PFSK-1 (cell line): Measurements from ENCODE around the gene PCDH10.

Experiments
- POLR2AphosphoS5 ChIP-seq: IDR thresholded peaks from 2 replicates; pipeline ENCODE4 v1.6.1; 2012; ENCODE audit warnings: low read depth, mild to moderate bottlenecking, control low read depth, low read length, moderate library complexity
- REST ChIP-seq, 2 experiments: IDR thresholded peaks; 2 replicates each; pipeline versions ENCODE4 v1.6.1 to v1.8.0; 2011 to 2012; ENCODE audit warnings: low read depth in 2 of 2, low read length in 2 of 2, control low read depth in 1 of 2, inconsistent platforms in 1 of 2, mild to moderate bottlenecking in 1 of 2, moderate library complexity in 1 of 2; ENCODE audit not compliant: insufficient read depth in 1 of 2
- SIN3A ChIP-seq: IDR thresholded peaks from 2 replicates; pipeline ENCODE4 v1.6.1; 2012; ENCODE audit warnings: mild to moderate bottlenecking, low read length, moderate library complexity, borderline replicate concordance; ENCODE audit not compliant: insufficient read depth
- TAF1 ChIP-seq: IDR thresholded peaks from 2 replicates; pipeline ENCODE4 v1.6.1; 2012; ENCODE audit warnings: low read length, control low read depth, borderline replicate concordance; ENCODE audit not compliant: insufficient read depth

- no peak for TF ChIP-seq POLR2AphosphoS5
- TF ChIP-seq REST (IDR thresholded peaks at IDR 0.05; ENCODE audit: insufficient read depth in 1 of 2, low read depth in 2 of 2, low read length in 2 of 2), result no peak
- TF ChIP-seq TAF1, result no peak
- no peak for TF ChIP-seq SIN3A
Measured at GRCh38 chr4:133152330-133152821, 3.3 kb downstream of the PCDH10 start.
